Measurements from ENCODE around the gene YIPF3.
A peak's percentile ranks its signal among the peaks of the same experiment; 100 is the strongest.
"Not testable (repeated sequence)": the region's sequence is repeated elsewhere in the genome, so short reads cannot be mapped to it uniquely, and the experiment has no call there.

YIPF3 gene

DNA sequence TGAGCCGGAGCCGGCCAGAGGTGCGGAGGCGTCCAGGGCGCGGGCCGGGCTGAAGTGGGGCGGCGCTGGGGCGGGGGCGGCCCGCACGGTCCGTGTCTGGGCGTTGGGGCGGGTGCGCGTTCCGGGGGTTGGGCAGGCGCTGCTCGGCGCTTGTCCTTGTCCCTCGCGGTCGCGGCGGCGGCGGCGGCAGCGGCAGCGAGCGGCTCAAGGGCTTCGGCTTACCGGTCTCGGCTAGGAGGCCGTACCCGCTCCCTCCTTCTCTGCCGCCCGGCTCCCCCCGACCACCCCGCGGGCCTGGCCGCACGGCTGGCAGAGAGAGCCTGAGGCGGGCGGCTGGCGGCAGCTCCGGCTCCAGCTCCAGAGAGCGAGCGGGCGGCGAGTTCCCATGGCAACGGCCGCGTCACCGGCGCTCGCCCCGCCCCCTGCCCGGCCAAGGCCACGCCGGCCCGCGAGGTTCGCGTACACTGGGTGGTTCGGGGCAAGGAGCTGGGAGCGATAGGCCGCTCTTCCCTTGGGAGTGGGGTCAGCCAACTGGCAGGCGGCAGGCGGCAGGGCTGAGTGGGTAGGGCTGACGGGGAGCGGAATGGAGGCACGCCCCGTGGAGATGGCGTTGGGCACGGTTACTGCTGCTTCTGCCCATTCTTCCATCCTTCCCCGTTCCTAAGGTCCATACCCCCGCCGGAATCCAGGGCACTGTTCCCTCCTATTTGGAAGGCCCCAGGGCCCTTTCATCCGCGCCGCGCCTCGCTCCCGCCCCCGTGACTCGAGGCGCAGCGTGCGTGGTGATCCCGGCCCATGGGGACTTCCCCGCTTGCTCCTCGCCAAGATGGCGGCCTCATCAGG is 6.5 kb downstream of the YIPF3 start, which contains the start of gene LRRC73:
Gene LRRC73, minus strand, starts transcription at position 363 of the 843 bp plus-strand sequence. CDS start 561 bp downstream, outside the sequence.
- DNase-seq (ENCODE audit: low read depth in 4 of 4, low spot score in 1 of 4): peak; percentile 55 to 71 (median 62)

DNA sequence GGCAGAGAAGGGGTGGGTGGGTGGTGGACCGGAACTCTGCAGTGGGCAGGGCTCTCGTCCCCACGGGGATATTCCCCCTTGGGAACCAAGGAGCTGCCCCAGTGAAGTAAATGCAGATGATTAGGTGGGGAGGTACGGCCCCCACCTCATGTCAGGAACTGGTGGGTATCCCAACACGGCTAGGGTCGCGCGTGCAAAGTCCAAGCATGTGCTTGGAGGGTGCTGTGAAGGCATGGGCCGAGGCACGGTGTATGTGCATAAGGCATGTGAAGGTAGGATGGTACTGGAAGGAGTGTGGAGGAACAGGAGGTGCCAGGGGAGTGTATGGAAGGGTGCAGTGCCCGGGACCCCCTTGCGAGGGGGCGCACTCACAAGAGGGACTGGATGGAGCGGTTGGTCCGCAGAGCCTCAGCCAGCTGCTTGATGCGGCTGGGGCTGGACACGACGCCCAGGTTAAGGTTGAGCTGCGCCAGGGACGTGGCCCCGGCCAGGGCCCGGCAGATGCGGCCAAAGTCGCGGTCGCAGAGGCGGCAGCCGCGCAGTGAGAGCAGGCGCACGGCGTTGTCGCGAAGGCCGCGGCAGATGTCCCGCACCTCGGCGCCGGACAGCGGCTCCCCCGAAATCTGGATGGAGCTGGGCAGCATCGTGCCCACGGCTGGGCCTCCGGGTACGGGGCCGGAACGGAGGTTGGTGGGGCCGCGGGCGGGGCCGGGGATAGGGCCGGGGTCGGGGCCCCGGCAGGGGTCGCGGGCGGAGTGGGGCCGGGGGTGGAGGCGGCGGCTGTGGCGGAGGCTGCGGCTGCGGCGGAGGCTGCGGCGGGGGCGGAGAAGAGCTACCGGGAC is 7.4 kb downstream of the YIPF3 start:
- no peak for DNase-seq (ENCODE audit: low read depth in 4 of 4, low spot score in 1 of 4)

DNA sequence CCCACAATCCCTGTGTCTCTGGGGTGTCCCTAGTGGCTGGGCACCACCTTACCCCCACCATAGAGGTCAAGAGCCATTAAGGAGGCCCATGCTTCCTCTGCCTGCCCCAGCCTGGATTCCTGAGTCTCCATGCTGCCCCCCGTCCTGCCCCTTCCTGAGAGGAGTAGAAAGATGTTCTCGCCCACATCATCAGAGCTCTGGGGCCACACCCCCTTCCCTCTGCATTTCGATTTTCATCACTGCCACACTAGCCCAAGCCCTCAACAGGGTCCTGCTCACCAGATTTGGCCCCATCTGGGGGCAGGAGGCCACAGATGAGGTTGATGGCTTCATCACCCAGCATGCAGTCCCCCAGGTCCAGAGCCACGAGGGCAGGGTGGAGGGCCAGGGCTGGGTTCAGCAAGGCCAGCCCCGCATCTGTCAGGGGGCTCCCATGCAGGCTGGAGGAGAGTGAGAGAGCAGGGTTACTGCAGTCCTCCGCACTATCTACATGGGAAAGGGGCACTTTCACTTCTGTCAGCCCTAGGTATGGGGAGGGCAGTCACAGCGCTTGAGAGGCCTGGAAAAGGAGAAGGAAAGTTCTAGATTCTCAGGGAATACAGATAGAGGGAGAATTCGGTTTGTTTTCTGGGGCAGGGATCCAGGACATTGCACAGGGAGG is 8.1 kb downstream of the YIPF3 start:
- DNase-seq (ENCODE audit: low read depth in 4 of 4, low spot score in 1 of 4): no peak

DNA sequence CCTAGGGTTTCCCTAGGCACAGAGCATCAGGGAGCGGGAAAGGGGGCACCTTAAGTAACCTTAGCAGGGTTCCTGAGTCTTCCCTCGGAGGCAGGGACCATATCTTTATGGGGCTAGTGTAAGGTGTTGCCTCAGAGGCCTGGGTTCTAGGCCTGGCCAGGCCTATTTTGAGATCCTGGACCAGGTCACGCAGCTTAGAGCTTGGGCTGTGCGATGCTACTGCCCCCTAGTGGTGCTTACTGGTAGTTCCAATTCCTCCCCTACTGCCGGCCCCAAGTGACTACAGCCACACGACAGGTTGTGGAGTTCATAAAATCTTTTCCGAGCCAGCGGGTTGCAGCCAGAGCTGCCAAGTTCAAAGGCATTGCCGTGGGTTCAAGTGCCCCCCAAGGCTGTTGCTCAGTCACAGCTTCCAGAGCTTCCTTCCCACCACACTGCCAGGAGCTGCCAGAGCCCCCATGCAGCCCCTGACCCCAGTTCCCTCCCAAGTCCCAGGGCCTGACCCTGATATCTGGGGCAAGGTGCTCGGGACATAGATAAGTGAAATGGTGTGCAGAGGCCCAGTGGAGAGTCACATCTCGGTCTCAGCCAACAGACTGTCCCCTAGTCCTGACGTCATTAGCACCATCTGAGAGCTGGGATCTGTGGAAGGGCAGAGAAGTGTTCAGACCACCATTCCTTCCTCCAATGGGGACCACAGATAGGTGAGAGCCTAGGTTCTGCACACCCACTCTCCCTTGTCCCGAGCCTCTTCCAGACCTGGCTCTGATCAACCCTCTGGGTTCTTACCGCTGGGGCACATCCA is 9.9 kb downstream of the YIPF3 start:
- DNase-seq (ENCODE audit: low read depth in 4 of 4, low spot score in 1 of 4): peak; percentile 59 to 72 (median 66)

DNA sequence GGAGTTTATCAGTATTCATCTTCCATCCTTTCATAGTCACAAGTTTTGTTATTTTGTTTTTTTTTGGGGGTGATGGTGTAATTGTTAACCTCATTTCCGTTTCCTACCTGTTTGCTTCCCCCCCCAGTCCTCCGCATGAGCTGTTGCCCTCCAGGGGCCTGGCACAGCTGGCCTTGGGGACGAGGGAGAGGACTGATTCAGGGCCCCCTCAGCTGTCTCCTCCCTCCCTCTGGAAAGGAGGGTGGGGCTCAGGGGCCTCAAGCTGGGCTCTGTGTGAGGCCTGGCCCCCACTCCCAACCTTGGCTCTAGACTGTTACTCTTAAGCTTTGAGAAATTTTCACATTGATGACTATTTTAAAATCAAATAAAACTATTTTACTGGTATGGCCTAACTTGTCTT is 10.6 kb downstream of the YIPF3 start:
- no peak for DNase-seq (ENCODE audit: low read depth in 4 of 4, low spot score in 1 of 4)

DNA sequence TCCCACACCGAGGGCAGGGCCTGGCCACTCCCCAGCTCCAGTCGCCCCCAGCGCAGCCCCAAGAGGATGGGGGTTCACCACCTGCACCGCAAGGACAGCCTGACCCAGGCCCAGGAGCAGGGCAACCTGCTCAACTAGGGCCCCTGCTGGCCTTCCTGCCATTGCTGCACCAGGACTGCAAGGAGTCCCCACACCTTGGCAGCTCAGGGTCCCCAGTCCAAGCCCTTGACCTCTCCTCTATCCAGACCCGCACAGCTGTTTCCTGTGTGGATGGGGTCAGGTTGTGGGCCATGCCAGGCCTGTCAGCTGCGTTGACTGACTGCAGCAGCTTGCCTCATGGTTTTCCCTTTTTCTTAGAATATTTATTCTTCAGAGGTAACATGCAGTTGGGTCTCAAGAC is 11.0 kb downstream of the YIPF3 start:
- DNase-seq (ENCODE audit: low read depth in 4 of 4, low spot score in 1 of 4): no peak

DNA sequence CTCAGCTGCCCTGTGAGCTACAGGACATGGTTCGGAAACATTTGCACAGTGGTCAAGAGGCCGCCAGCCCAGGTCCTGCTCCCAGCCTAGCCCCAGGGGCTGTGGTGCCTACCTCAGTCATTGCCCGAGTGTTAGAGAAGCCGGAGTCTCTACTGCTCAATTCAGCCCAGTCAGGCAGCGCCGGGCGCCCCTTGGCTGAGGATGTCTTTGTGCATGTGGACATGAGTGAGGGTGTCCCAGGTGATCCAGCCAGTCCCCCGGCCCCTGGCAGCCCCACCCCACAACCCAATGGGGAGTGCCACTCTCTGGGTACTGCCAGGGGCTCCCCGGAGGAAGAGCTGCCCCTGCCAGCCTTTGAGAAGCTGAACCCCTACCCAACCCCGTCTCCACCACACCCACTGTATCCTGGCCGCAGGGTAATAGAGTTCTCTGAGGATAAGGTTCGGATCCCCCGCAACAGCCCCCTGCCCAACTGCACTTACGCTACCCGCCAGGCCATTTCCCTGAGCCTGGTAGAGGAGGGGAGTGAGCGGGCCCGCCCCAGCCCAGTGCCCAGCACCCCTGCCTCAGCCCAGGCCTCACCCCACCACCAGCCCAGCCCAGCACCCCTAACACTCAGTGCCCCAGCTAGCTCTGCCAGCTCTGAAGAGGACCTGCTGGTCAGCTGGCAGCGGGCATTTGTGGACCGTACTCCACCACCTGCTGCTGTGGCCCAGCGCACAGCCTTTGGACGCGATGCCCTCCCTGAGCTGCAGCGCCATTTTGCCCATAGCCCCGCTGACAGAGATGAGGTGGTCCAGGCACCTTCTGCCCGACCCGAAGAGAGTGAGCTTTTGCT is 11.8 kb downstream of the YIPF3 start:
- no peak for DNase-seq (ENCODE audit: low read depth in 4 of 4, low spot score in 1 of 4)

DNA sequence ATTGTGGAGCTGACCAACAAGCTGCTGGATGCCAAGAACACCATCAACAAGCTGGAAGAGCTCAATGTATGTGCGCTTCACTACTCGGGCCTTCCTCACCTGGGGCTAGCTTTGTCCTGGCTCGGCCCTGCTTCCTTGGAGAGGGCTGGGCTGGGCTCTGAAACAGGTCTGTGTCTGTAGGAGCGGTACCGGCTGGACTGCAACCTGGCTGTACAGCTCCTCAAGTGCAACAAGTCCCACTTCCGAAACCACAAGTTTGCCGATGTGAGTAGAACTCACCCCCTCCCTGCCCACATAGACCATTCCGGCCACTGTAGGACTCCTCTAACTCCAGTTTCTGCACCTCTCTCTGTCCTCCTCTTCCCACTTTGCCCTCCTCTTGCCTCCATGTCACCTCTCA is 13.3 kb downstream of the YIPF3 start:
- DNase-seq (ENCODE audit: low read depth in 4 of 4, low spot score in 1 of 4): no peak

DNA sequence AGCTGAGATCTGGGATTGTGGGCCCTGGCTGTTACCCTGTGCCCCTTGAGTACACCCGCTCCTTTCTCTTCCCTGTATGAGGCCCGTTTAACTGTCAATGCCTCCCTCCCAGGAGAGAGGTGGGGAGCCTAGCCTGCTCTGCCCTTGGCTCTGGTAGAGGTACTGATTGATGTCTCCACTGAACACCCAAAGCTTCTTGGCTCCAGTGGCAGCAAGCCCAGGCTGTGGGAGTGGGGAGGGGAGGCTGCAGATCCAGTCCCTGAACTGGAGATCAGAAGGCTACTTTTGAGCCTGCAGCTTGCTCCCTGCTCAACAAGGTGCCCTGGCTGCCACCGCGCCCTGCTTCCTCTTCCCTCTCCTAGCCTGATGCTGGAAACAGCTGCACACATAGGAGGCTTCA is 14.1 kb downstream of the YIPF3 start:
- no peak for DNase-seq (ENCODE audit: low read depth in 4 of 4, low spot score in 1 of 4)

DNA sequence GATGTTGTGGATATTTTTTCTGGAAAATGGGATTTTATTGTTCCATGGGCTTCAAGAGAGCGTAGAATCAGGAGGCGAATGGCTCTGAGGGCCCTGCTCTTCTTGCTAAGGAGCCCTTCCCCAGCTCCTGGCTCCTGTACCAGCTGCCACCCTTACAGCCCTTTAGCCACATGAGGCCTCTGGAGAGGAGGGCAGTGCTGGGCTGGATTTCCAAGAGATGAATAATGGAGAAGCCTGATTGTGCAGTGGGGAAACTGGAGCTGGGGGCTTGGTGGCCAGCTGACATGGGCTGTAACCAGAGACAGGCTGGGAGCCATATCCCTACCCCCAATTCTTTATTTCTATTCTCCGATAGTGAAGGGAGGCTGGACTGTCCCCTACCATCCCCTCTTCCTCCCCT is 15.8 kb downstream of the YIPF3 start:
- DNase-seq (ENCODE audit: low read depth in 4 of 4, low spot score in 1 of 4): no peak

DNA sequence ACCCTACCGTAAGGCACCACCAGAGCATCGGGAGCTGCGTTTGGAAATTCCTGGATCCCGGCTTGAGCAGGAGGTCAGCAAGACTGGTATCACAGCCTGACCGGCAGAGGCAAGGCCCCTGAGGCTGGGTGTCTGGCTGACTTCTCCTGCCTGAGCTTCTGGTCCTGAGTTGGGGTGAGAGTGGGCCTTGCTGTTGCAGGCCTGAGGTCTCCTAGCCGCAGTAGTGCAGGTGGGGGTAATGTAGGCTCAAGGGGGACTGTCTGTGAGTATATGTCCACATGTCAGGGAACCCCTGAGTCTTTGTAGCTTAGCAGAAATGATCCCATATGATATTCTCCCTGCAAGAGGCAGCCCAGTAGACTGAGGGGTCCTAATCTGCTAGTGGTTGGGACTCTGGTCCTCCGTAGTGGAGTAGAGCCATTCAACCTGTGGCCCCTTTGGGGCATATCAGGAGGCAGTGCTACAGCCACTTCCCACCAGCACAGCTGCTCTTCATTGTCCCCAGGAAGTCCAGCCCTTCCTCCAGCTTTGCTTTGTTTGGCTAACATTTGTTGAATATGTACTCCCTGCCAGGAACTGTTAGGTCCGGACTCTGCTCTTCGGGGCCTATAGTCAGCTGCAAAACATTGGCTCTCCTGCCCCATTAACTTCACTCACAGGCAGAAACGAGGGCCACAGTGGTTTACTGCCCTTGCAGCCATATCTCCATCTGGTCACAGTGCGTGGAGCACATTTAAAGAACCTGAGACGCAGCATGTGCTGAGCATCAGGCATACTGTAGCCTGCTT is 17.5 kb downstream of the YIPF3 start:
- DNase-seq (ENCODE audit: low read depth in 4 of 4, low spot score in 1 of 4): no peak

DNA sequence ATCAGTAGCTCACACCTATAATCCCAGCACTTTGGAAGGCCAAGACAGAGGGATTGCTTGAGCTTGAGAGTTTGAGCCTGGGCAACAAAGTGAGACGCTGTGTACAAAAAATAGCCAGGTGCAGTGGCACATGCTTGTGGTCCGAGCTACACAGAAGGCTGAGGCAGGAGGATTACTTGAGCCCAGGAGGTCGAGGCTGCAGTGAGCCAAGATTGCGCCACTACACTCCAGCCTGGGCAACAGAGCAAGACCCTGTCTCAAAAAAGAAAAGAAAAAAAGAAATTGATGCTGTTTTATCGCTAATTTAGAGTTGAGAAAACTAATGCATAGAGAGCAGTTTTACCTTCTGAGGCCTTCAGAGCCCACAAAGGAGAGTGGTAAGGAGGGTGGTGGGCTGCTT is 18.4 kb downstream of the YIPF3 start:
- not testable (repeated sequence) for DNase-seq (ENCODE audit: low read depth in 4 of 4, low spot score in 1 of 4)

DNA sequence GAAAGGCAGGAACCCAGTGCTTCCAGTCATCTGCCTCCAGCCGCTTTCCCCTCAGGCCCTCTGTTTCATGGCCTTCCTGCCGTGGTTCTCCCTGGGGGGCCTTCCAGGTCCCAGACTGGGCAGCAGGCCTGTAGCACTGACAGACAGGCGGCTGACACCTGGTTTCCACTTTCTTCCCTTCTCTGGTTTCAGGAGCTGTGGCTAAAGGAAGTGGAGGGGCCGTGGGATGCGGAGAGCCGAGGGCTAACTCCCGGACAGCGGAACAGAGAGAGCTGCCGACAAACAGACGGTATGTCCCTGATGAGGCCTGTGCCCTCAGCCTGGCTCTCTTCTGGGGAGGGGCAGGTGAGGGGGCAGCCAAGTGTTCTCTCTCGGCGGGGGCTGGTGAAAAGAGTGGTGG is 19.0 kb downstream of the YIPF3 start:
- no peak for DNase-seq (ENCODE audit: low read depth in 4 of 4, low spot score in 1 of 4)

DNA sequence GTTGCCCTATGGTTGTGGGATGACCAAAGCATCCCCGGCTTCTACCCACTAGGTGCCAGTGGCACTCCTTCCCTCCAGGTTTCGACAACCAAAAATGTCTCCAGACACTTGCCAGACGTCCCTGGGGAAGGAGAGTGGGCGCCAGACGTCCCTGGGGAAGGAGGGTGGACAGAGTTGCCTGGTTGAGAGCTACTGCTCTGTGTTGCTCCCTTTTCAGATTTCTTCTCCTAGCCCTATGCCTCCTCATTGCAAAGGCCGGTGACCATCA is 19.7 kb downstream of the YIPF3 start:
- no peak for DNase-seq (ENCODE audit: low read depth in 4 of 4, low spot score in 1 of 4)

DNA sequence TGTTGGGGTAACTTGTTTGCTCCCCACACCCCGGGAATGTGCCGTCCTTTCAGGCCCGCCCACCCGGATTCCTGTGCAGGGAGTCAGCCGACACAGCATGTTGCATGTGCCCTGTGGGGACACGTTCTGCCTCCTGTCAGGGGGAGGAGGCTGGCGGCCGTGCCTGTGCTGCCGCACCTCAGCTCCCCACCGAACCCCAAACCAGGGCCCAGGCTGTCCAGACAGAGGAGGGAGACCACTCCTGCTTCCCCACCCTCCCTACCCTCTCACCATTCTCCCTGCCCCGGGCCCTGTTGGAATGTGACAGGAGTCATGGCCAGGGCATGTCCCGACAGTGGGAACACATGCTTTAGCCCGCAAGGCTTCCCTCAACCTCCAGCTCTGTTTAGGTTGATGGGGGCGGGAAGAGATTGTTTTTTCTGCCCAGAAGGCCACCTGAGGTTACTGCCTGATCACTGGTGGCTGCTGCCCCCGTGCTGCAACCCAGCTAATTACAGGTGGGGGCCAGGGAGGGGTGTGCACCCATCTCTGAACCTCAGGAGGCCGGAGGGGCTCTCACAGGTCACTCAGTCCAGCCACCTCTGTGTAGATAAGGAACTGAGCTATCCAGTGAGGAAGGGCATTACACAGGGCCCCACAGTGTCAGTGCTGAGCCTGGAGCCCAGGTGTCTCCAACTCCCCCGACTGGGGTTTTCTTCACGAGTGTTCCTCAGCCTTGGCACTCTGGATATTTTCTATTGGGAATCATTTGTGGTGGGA is 20.2 kb downstream of the YIPF3 start:
- DNase-seq (ENCODE audit: low read depth in 4 of 4, low spot score in 1 of 4): no peak

DNA sequence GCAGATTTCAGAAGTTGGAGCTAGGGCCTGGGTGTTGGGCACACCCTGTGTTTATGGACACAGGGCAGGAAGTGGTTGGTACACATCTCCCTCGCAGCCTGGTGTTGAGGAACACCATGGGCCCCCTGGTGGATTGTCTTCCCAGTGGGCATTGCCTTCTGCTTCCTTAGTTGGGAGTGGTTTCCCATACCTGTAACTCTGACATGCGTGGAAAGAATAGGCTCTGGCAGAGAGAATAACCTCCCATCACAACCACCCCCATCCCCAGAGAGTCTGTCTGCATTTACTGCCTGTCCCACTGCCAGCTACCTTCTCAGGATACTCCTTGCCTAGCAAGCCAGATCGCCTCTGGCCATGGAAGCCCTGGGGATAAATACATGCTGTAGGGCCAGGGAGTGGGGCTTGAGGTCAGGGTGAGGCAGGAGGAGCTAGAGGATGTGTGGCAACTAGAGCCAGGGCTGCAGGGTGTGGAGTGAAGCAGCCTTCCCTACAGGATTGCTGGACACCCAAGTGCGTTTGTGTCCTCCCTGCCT is 21.3 kb downstream of the YIPF3 start:
- DNase-seq (ENCODE audit: low read depth in 4 of 4, low spot score in 1 of 4): no peak

DNA sequence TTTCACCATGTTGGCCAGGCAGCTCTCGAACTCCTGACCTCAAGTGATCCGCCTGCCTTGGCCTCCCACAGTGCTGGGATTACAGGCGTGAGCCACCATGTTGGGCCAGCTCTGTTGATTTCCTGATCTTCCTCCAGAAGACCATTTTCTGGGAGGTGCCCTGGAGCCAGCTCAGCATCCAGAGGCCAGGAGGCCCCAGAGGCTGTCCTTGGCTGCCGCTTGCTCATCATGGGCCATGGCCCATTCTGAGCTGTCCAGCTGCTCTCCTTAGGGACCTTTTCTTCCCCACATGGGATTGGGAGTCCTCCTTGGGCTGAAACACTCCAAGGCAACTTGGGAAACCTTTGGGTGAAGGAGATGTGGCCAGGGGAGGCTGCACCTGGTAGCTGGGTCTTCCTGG is 22.0 kb downstream of the YIPF3 start:
- no peak for DNase-seq (ENCODE audit: low read depth in 4 of 4, low spot score in 1 of 4)

DNA sequence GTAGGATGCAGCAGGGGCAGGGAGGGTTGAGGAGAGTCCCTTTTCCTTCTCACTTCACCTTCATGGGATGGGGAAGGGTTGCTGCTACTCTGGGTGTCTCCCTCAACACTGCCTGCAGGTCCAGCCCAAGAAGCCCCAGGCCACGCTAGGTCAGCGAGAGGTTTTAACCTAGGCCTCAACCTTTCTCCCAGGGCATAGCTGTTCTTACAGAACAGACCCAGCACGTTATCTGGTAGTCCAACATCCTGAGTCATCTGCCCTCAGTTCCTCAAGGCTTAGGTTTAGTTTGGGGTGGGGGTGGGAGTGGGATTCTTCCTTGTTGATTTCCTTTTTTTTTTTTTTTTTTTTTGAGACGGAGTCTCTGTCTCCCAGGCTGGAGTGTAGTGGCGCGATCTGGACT is 22.4 kb downstream of the YIPF3 start:
- DNase-seq (ENCODE audit: low read depth in 4 of 4, low spot score in 1 of 4): no peak

All from stimulated activated CD4-positive, alpha-beta T cell treated with anti-CD3 and anti-CD28 coated beads, Interleukin-1b, Interleukin-23, amount 100 ng/mL, for 24 hours (primary cell).